Osteocyte (in vitro differentiated cells): Measurements from ENCODE around the gene LMBR1. TPM values are rescaled to one million over a fixed set of nuclear protein-coding genes. Genes with fewer than 3 reads are reported as not detected.

ENCODE experiments used
- DNase-seq: peaks from one replicate; pipeline ENCODE4 v3.0.0; 2021; ENCODE audit warnings: mixed read lengths; ENCODE audit not compliant: unreplicated experiment; ENCODE audit errors: extremely low spot score
- H3K27ac Mint-ChIP-seq: one replicate; pipeline ENCODE4 v1.8.0; 2021; ENCODE audit warnings: mild to moderate bottlenecking, mixed read lengths; ENCODE audit not compliant: unreplicated experiment
- H3K27me3 Mint-ChIP-seq: one replicate; pipeline ENCODE4 v1.8.0; 2021; ENCODE audit warnings: mixed read lengths; ENCODE audit not compliant: unreplicated experiment
- H3K36me3 Mint-ChIP-seq: one replicate; pipeline ENCODE4 v1.8.0; 2021; ENCODE audit warnings: mixed read lengths; ENCODE audit not compliant: unreplicated experiment
- H3K4me1 Mint-ChIP-seq: one replicate; pipeline ENCODE4 v1.8.0; 2021; ENCODE audit warnings: mixed read lengths; ENCODE audit not compliant: unreplicated experiment
- H3K4me3 Mint-ChIP-seq: one replicate; pipeline ENCODE4 v1.8.0; 2021; ENCODE audit warnings: mild to moderate bottlenecking, moderate library complexity, mixed read lengths; ENCODE audit not compliant: unreplicated experiment
- H3K9me3 Mint-ChIP-seq: one replicate; pipeline ENCODE4 v1.8.0; 2021; ENCODE audit warnings: mixed read lengths; ENCODE audit not compliant: unreplicated experiment
- CTCF ChIP-seq: fragments of 200-600 bp; sonication (generic); IDR thresholded peaks from 2 replicates; pipeline ENCODE4 v1.5.0; 2021; ENCODE audit warnings: antibody characterized with exemption, mild to moderate bottlenecking, moderate library complexity
- total RNA-seq: library from RNA; stranded (reverse); gene quantifications from 2 replicates; pipeline ENCODE4 v1.2.1, GENCODE V29; 2021

The LMBR1 gene
- total RNA-seq, 1 donor from 2014 or later: 55.8 TPM

- no peak for DNase-seq
- H3K36me3 Mint-ChIP-seq: peaks cover 8% of the 10 kb centered on the region
- no peak for TF ChIP-seq CTCF
- no peaks in the 10 kb centered on the region for H3K4me1 Mint-ChIP-seq
- H3K27me3 Mint-ChIP-seq: no peaks in the 10 kb centered on the region
- no peak overlapping the region for H3K27ac Mint-ChIP-seq
- H3K4me3 Mint-ChIP-seq: no peak overlapping the region
- no peaks in the 10 kb centered on the region for H3K9me3 Mint-ChIP-seq
These were observed 102.7 kb downstream of the LMBR1 start for GRCh38 chr7:156790264-156790663.

GRCh38 chr7:156785998-156786543 is 106.9 kb downstream of the LMBR1 start:
- no peak for TF ChIP-seq CTCF
- Mint-ChIP-seq H3K36me3 (no peaks in the 10 kb centered on the region), H3K27ac (no peak overlapping the region), H3K4me1 (no peaks in the 10 kb centered on the region), H3K9me3 (no peaks in the 10 kb centered on the region), H3K27me3 (no peaks in the 10 kb centered on the region), H3K4me3 (no peak overlapping the region)
- no peak for DNase-seq

- Mint-ChIP-seq H3K4me3 (no peak overlapping the region), H3K4me1 (no peaks in the 10 kb centered on the region), H3K9me3 (no peaks in the 10 kb centered on the region), H3K36me3 (no peaks in the 10 kb centered on the region), H3K27ac (no peak overlapping the region), H3K27me3 (no peaks in the 10 kb centered on the region)
- TF ChIP-seq CTCF: no peak
- DNase-seq: no peak
These were observed 109.1 kb downstream of the LMBR1 start for GRCh38 chr7:156783864-156784263.

GRCh38 chr7:156781972-156782371 is 111.0 kb downstream of the LMBR1 start:
- TF ChIP-seq CTCF: no peak
- Mint-ChIP-seq H3K9me3 (no peaks in the 10 kb centered on the region), H3K27ac (no peak overlapping the region), H3K27me3 (no peaks in the 10 kb centered on the region), H3K4me3 (no peak overlapping the region), H3K36me3 (no peaks in the 10 kb centered on the region), H3K4me1 (no peaks in the 10 kb centered on the region)
- no peak for DNase-seq

- Mint-ChIP-seq H3K4me3 (no peak overlapping the region), H3K27me3 (no peaks in the 10 kb centered on the region), H3K27ac (no peak overlapping the region), H3K36me3 (no peaks in the 10 kb centered on the region), H3K9me3 (no peaks in the 10 kb centered on the region), H3K4me1 (no peaks in the 10 kb centered on the region)
- TF ChIP-seq CTCF: no peak
- no peak for DNase-seq
These were observed 112.1 kb downstream of the LMBR1 start for GRCh38 chr7:156780724-156781455.
